Forelimb muscle (tissue), 1 donor: ENCODE data around the gene DGKH. TPM values are rescaled to one million over a fixed set of nuclear protein-coding genes. Genes with fewer than 3 reads are reported as not detected.

ENCODE experiments used
- DNase-seq: peaks from one replicate; pipeline ENCODE4 v3.0.0-alpha.2; 2013; ENCODE audit warnings: low read depth
- polyA plus RNA-seq: library from polyadenylated mRNA; unstranded; fragments of 120-200 nt; gene quantifications from one replicate; pipeline ENCODE4 v1.2.1, GENCODE V29; 2013; ENCODE audit not compliant: insufficient read length

Gene DGKH
- polyA plus RNA-seq, 1 donor: 3.1 TPM

GRCh38 chr13:42276683-42277082 lies 228.2 kb downstream of the DGKH start:
- no peak for DNase-seq

- no peak for DNase-seq
These were observed 229.3 kb downstream of the DGKH start for GRCh38 chr13:42277618-42278276.

- DNase-seq: no peak
These were observed 230.6 kb downstream of the DGKH start for GRCh38 chr13:42279080-42279479.

GRCh38 chr13:42279986-42280385 lies 231.5 kb downstream of the DGKH start:
- DNase-seq: no peak

- DNase-seq: no peak
These were observed 232.1 kb downstream of the DGKH start for GRCh38 chr13:42280537-42280936.

GRCh38 chr13:42283574-42283973 lies 235.1 kb downstream of the DGKH start:
- DNase-seq: no peak

- no peak for DNase-seq
These were observed 235.6 kb downstream of the DGKH start for GRCh38 chr13:42284068-42284467.

Other genes starting within 250 kb of the DGKH start
- gene VWA8, start 87.5 kb upstream of the DGKH start, polyA plus RNA-seq: 8.6 TPM
- gene AKAP11, start 223.5 kb downstream of the DGKH start, polyA plus RNA-seq: 23.2 TPM